ENCODE data around the gene ZNF80. TPM values are rescaled to one million over a fixed set of nuclear protein-coding genes. Genes with fewer than 3 reads are reported as not detected.
"Not testable (repeated sequence)": the region's sequence is repeated elsewhere in the genome, so short reads cannot be mapped to it uniquely, and the experiment has no call there.

Gene ZNF80
- total RNA-seq (2014; rRNA removed; shearing (Covaris generic)), result not detected in 2 replicates

DNA sequence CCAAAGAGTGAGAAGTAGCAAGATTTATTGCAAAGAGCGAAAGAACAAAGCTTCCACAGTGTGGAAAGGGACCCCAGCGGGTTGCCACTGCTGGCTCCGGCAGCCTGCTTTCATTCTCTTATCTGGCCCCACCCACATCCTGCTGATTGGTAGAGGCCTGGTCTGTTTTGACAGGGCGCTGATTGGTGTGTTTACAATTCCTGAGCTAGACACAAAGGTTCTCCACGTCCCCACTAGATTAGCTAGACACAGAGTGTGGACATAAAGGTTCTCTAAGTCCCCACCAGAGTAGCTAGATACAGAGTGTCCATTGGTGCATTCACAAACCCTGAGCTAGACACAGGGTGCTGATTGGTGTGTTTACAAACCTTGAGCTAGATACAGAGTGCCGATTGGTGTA lies at the start of gene ZNF80:
TSS of gene ZNF80 (minus strand) at position 101 of the 400 bp plus-strand sequence. CDS start 504 bp downstream, outside the sequence.
- not testable (repeated sequence) for DNase-seq (ENCODE audit: low read depth)

DNA sequence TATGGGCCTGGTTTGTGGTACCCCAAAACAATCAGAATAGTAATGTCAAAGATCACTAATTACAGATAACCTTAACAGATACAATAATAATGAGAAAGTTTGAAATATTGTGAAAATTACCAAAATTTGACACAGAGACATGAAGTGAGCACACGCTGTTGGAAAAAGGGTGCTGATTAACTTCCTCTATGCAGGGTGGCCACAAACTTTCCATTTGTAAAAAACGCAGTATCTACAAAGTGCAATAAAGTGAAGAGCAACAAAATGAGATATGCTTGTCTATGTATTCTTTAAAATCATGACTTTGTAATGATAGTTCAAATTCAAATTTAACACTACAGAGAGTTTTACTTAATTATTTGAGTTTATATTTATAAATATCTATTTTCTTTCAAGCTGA lies 48.9 kb upstream of the ZNF80 start:
- DNase-seq (ENCODE audit: low read depth), result no peak

DNA sequence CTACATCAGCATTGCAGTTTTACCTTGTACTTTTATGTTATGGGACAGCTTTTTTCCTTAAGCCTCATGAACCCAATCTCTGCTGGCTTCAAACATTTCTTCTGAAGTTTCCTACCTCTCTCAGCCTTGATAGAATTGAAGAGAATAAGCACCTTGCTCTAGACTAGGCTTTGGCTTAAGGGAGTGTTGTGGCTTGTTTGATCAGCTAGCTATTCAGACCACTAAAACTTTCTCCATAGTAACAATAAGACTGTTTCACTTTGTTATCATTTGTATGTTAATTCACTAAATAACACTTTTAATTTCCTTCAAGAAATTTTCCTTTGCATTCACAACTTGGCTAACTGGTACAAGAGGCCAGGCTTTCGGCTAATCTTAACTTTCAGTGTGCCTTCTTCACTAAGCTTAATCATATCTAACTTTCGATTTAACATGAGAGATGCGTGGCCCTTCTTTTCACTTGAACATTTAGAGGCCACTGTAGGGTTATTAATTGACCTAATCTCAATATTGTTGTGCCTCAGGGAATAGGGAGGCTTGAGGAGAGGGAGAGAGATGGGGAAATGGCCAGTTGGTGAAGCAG lies 48.4 kb upstream of the ZNF80 start:
- DNase-seq (ENCODE audit: low read depth), result no peak

DNA sequence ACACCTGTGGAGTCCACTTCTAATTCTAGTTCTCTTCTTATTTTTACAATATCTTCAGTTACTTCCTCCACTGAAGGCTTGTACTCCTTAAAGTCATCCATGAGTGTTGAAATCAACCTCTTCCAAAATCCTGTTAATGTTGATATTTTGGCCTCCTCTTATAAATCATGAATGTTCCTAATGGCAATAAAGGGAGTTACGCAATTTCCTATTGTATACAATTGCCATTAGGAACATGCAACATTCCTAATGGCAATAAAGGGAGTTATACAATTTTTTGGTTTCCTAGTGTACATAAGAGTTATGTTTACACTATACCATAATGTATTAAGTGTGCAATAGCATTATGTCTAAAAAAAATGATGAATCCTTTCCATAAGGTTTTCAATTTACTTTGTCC lies 47.3 kb upstream of the ZNF80 start:
- DNase-seq (ENCODE audit: low read depth), result no peak

DNA sequence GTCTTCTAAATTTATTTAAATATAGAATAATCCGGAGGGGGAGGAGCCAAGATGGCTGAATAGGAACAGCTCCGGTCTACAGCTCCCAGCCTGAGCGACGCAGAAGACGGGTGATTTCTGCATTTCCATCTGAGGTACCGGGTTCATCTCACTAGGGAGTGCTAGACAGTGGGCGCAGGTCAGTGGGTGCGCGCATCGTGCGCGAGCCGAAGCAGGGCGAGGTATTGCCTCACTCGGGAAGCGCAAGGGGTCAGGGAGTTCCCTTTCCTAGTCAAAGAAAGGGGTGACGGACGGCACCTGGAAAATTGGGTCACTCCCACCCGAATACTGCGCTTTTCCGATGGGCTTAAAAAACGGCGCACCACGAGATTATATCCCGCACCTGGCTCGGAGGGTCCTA lies 39.5 kb upstream of the ZNF80 start:
- DNase-seq (ENCODE audit: low read depth), result not testable (repeated sequence)

DNA sequence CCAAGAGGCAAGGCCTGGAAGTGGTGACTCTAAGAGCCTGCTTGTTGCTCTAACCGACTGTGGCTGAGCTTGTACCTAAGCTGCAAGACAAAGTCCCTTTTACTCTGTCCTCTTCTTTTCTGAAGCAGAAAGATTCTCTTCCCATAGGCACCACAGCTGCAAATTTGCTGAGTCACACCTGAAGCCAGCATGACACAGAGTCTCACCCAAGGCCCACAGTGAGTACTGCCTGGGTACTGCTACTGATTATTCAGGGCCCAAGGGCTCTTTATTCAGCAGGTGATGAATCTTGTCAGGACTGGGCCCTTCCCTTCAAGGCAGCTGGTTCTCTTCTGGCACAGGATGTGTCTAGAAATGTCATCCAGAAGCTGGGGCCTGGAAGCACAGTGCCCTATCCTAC lies 37.6 kb upstream of the ZNF80 start:
- peak; percentile 61 for DNase-seq (ENCODE audit: low read depth)

DNA sequence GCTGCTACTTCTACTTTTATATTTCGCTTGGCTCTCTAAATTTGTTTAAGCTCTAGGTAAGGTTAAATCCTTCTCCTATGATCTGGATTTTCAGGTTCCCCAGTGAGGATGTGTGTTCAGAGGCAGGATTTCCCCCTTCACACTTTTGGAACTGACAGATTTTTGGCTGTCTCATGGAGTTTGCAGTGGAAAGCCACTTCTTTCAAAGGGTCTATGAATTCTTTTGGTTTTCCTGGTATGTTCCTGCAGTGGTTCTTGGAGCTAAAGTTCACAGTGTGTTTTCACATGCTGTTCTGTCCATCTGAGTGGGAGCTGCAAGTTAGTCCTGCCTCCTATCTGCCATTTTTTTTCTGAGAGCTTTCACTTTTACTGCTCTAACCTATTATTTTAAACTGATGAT lies 34.9 kb upstream of the ZNF80 start:
- DNase-seq (ENCODE audit: low read depth), result no peak

DNA sequence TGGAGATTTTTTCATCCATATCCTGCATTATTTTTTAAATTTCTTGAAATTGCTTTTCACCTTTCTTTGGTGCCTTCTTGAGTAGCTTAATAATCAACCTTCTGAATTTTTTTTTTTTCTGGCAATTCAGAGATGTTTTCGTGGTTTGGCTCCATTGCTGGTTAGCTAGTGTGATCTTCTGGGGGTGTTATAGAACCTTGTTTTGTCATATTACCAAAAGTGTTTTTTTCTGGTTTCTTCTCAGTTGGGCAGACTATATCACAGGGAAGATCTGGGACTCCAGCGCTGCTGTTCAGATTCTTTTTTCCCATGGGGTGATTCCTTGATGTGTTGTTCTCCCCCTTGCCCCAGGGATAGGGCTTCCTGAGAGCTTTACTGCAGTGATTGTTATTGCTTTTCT lies 32.6 kb upstream of the ZNF80 start:
- no peak for DNase-seq (ENCODE audit: low read depth)

DNA sequence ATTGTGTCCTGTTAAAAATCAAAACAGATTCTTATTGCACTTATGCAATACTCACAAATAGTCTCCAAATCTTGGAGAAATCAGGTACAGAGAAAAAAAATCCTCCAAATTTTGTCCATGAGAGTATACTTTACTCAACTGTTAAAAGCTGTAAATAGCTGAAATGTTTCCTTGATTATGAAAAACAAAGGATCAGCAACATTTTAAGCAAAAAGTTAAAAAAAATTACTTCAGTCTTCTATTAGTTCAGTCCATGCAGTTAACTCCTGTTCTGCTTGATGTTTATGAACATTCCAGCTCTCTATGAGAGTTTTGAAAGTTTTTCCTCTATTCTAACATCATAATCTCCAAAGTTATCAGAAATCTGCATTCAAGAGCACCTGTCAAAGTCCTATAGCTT lies 22.8 kb upstream of the ZNF80 start:
- DNase-seq (ENCODE audit: low read depth), result no peak

DNA sequence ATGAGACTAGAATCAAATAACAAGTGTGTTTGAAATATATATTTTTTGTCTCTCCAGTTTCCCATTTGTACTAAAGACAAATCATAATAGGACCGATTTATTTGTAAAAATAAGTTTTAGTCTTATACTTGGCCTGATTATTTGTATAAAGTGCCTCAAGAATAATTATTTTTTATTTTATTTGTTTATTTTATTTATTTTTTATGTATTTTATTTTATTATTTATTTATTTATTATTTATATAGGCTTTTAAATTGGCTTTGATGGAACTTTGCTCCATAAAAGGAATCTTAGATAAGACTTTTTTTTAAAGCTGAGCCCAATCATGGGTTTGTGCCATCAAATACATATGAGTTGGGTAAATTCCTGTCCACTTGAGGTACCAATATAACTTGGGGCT lies 22.2 kb upstream of the ZNF80 start:
- DNase-seq (ENCODE audit: low read depth), result no peak

DNA sequence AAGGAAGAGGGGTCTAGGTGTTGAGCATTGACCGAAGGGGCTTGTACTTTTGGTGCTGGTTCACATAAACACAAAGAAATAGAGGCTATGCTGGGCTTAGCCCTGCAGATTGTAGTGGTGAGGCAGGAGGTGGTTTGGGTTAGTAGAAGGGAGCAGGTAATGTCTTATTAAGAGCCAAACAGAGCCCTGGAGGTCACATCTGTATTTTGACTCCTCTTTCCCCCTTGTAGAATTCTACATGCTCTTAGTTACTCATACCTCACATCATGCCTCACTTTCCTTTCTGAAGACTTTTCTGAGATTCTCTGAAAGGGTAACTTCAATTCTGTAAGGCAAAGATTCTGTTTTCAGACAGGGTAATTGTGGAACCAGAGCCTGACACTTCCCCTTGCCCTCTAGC lies 16.1 kb upstream of the ZNF80 start:
- no peak for DNase-seq (ENCODE audit: low read depth)

DNA sequence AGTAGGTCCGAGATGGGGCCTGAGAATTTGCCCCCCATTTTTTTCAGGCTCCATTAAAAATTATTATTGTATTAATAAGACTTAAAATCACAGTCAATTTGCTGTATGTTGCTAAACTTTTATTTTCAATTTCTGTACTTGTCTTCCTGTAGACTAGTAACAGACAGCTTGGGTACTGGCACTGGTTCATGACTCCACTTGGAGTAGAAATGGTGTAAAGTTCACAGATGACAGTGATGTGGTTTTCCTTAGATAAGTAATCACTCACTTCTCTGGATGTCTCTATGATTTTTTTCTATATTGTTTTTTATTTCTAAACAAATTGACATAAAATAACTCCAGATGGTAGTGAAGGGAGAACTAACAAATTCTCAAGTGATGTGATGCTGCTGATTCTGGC lies 15.6 kb upstream of the ZNF80 start:
- DNase-seq (ENCODE audit: low read depth), result no peak

DNA sequence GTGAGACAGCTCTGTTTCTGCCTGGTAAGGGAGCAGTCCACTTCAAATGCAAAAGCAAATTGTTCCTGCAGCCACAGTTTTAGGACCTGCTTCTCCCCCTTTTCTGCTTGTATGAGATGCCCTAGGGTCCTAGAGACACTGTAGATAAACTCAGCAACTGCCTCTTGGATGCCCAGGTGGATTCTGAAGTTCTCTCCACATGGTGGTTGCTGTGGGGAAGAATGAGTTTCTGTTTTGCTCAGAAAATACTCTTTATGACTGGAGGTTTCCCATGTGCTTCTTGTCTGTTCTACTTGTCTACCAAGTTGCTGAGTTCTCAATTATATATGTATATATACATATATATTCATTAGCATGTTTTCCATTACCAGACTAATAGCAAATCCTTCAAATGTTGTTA lies 5.6 kb upstream of the ZNF80 start:
- DNase-seq (ENCODE audit: low read depth), result no peak

DNA sequence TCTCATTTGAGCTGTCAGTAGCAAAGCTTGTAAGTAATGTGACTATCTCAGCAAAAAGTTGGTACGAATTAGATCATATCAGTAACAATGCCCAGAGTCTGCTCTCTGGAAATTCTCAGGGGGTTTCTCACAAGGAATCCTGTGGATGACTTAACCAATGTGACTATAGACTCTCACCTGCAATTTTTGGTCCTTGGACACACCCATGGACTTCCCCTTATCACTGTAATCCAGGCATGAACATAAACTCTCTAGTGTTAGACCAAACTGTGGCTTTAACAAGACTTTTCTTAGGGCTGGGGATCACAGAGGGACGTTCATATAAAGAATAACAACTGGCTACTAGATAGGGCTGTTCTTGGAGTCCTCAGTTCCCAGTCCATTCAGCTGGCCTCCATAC lies 3.9 kb upstream of the ZNF80 start:
- no peak for DNase-seq (ENCODE audit: low read depth)

DNA sequence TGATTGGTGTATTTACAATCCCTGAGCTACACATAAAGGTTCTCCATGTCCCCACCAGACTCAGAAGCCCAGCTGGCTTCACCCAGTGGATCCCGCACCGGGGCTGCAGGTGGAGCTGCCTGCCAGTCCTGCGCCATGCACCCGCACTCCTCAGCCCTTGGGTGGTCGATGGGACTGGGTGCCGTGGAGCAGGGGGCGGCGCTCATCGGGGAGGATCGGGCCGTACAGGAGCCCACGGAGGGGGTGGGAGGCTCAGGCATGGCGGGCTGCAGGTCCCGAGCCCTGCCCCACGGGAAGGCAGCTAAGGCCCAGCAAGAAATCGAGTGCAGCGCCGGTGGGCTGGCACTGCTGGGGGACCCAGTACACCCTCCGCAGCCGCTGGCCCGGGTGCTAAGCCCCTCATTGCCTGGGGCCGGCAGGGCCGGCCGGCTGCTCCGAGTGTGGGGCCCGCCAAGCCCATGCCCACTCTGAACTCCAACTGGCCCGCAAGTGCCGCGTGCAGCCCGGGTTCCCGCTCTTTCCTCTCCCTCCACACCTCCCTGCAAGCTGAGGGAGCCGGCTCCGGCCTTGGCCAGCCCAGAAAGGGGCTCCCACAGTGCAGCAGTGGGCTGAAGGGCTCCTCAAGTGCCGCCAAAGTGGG lies 888 bp upstream of the ZNF80 start:
- not testable (repeated sequence) for DNase-seq (ENCODE audit: low read depth)

DNA sequence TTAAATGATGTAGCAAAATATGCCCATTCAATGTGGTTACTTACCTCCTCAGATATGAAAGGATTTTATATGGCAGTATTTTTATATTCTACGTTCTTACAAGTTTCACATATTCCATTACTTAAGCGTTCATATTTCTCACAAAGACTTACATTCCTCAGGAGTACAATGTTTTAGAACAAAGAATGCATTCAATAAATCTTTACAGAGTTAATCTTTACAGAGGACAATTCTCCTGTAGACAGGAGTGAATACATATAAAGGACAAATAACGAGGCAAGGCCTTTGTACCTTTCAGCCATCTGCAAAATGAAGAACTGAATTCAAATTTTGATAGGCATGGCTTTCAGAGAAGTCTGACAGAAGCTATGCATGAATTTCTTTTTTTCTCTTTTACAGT lies 1.9 kb downstream of the ZNF80 start:
- no peak for DNase-seq (ENCODE audit: low read depth)

DNA sequence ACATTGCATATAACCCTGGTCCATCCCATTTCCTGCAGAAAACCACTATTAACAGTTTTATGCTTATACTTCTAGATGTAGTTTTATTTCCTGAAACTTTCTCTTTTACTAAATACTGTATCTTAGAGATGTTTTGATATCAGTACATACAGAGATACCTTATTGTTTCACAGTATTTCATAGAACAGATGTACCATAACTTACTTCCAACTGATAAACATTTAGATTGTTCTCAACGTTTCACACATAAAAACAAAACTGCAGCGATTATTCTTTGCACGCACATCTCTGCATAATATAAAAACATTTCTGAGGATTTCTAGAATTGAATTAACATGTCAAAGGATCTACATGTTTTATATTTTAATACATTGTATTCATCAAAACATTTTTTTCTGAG lies 2.6 kb downstream of the ZNF80 start:
- no peak for DNase-seq (ENCODE audit: low read depth)

DNA sequence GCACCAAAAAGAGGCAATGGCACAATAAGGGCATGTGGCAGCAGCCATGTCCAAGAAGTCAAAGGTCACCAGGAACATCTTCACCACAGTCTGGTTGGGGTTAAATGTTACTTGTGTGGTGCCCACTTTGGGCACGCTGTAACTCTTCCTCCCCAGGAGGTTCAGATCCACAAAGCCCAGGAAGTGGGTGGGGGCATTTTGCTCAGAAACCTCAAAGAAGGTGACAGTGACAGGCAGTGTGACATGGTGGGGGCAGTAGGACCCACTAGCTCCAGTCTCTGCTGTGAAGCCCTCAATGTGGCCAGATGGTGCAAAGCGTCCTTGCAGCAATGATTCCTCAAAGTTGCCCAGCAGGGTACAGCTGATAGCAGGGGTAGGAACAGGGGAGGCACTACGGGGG lies 5.8 kb downstream of the ZNF80 start:
- DNase-seq (ENCODE audit: low read depth), result no peak

DNA sequence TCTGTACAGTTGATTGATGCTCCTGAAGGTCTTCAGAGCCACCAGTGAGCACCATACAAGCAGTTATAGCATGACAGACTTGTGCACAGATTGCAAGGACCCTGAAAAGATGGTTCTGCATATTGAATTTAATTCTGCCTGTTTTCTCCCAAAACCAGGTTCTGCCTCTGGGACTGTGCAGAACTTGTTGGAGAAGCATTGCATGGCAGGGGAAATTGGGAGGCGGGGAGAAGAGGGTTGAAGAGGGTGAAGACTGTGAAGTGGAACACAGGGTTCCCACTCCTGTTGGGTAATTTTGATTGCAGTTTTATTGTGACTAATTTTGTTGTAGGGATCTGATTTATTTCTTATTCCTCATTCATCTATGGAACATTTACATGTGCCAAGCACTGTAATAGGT lies 10.3 kb downstream of the ZNF80 start:
- no peak for DNase-seq (ENCODE audit: low read depth)

DNA sequence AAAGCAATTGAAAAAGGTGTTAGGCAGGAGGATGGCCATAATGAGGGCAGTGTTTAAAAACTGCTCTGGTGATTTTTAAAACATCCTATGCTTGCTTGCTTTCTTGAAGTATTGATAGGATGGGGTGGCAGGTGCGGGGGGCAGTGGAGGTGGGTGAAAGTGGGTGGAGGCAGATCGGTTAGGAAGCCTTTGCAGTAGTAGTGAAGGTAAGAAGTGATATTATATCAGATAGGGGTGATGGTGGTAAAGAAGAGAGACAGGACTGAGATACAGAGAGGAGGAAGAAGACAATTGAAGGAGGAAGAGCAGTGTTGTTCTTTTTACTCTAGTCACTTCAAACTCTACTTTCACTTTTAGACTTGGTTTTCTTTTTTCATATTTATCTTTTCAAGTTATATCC lies 11.1 kb downstream of the ZNF80 start:
- no peak for DNase-seq (ENCODE audit: low read depth)

DNA sequence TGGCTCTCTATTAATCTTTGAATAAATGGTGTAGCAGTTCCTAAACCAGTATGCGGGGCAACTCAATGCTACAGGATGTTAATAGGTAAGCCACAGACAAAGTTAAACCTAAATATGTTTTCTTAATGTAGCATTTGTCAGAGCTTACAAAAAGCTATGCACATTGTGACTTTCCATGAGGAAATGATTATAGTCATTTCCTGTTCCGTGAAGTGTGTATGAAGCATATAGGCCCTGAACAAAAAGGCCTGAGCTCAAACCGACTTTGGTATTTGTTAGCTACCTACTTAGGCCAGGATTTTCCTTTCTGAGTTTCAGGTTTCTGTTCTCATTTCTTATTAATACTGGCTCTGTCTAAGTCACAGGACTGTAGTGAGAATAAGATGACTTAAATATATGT lies 14.2 kb downstream of the ZNF80 start:
- DNase-seq (ENCODE audit: low read depth), result no peak

DNA sequence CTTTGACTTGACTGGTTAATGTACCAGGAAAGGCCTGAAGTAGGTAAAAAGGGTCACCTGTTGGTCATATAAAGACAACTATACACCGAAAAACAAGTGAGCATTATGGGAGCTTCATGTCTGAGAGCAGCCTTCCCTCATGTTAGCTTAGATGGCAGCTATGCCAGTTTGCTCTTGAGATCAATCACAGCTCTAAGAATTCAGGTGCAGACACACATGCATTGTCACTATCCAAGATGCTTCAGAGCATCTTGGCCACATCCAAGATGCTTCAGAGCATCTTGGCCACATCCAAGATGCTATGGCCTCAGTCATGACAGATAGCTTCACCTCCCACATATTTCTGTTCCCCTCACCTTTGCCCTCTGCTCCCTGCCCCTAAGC lies 15.5 kb downstream of the ZNF80 start:
- no peak for DNase-seq (ENCODE audit: low read depth)

DNA sequence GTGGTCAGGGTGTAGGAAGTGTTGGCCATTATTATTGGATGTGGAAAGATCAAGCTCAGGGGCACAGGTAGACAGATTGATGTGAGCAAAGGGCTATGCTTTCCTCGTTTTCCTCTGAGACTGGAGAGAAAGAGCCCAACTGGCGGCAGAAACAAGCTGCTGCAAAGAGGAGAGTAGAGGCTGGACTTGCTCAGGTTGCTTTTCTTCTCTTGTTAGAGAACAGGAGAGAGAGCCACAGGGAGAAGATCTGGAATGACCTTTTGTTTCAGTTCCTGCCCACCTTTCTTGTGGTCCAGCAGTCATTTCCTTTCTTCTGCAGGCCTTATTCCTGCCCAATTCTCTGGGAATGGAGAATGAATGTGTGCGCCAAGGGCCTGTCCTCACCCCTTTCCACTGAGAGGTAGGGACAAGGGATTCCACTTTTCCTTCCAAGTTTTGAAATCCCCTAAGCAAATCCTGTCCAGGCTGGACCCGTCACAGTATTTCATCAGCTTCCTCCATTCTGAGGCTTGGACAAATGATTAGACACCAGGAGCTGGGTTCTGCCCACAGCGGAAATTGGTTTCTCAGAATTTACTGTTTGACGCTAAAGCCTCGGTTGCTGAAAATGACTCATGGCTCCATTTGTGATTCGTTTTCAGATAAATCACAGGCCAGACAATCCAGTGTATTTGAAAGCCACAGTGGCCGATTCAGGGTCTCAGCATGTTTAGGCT lies 16.1 kb downstream of the ZNF80 start:
- DNase-seq (ENCODE audit: low read depth), result peak; percentile 22

Data from RPMI7951 (cell line).